ENCODE measurements around the gene ASF1B.

ASF1B gene

GRCh38 chr19:14168259-14168972 is 32.0 kb upstream of the ASF1B start:
- no peak overlapping the region for H3K9ac ChIP-seq (ENCODE audit: low read length)
- H3K27me3 ChIP-seq (ENCODE audit: control insufficient read depth, insufficient read depth, low read length): no peaks in the 10 kb centered on the region
- H3K9me3 ChIP-seq (ENCODE audit: control insufficient read depth, insufficient read depth, low read depth, low read length): no peaks in the 10 kb centered on the region
- no peak overlapping the region for H3K4me3 ChIP-seq (ENCODE audit: low read depth, low read length)
- no peak overlapping the region for H3K27ac ChIP-seq (ENCODE audit: low read depth, low read length)
- H3K36me3 ChIP-seq (ENCODE audit: control insufficient read depth, insufficient read depth, low read length): peaks cover 70% of the 10 kb centered on the region
- H3K4me1 ChIP-seq (ENCODE audit: control insufficient read depth, insufficient read depth, low read length): no peaks in the 10 kb centered on the region

- H3K27ac ChIP-seq (ENCODE audit: low read depth, low read length): no peak overlapping the region
These were observed 31.3 kb upstream of the ASF1B start for GRCh38 chr19:14167576-14168138.

DNA sequence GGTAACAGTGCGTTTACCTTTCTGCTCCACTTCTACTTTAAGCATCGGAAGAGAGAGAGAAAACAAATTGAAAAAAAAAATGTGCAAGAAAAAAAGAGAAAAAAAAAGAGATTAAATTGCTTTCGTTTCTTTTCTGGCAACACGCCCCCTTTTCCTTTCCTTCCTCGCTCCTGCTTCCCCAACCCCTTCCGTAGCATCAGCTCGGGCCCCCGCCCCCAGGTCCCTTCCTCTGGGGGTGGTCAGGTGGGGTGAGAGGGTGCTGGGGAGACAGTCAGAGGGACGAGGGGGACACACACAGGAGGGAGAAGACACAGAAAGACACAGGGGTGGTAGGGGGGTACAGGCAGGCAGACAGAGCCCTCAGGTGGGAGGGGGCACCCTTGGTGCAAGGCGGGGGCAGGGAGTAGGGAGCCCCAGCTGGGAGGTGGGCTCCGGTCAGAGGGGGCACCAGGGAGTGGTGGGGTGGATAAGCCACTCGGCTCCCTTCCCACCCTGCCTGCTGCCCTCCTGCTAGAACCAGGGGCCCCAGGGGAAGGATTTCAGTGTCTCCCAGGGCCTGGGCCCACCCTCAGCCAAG is 30.7 kb upstream of the ASF1B start:
- no peaks in the 10 kb centered on the region for H3K9me3 ChIP-seq (ENCODE audit: control insufficient read depth, insufficient read depth, low read depth, low read length)
- H3K4me3 ChIP-seq (ENCODE audit: low read depth, low read length): no peak overlapping the region
- no peaks in the 10 kb centered on the region for H3K4me1 ChIP-seq (ENCODE audit: control insufficient read depth, insufficient read depth, low read length)
- no peak overlapping the region for H3K27ac ChIP-seq (ENCODE audit: low read depth, low read length)
- H3K9ac ChIP-seq (ENCODE audit: low read length): no peak overlapping the region
- peaks cover 70% of the 10 kb centered on the region for H3K36me3 ChIP-seq (ENCODE audit: control insufficient read depth, insufficient read depth, low read length)
- H3K27me3 ChIP-seq (ENCODE audit: control insufficient read depth, insufficient read depth, low read length): no peaks in the 10 kb centered on the region

More at GRCh38 chr19:14167576-14168138, 31.3 kb upstream of the ASF1B start:
- Histone ChIP-seq H3K9me3 (ENCODE audit: control insufficient read depth, insufficient read depth, low read depth, low read length) (no peaks in the 10 kb centered on the region), H3K4me3 (ENCODE audit: low read depth, low read length) (no peak overlapping the region), H3K36me3 (ENCODE audit: control insufficient read depth, insufficient read depth, low read length) (peaks cover 70% of the 10 kb centered on the region), H3K27me3 (ENCODE audit: control insufficient read depth, insufficient read depth, low read length) (no peaks in the 10 kb centered on the region), H3K4me1 (ENCODE audit: control insufficient read depth, insufficient read depth, low read length) (no peaks in the 10 kb centered on the region), H3K9ac (ENCODE audit: low read length) (no peak overlapping the region)

GRCh38 chr19:14165990-14166830 is 29.8 kb upstream of the ASF1B start:
- Histone ChIP-seq H3K4me3 (ENCODE audit: low read depth, low read length) (no peak overlapping the region), H3K27me3 (ENCODE audit: control insufficient read depth, insufficient read depth, low read length) (no peaks in the 10 kb centered on the region), H3K36me3 (ENCODE audit: control insufficient read depth, insufficient read depth, low read length) (peaks cover 70% of the 10 kb centered on the region), H3K27ac (ENCODE audit: low read depth, low read length) (no peak overlapping the region), H3K9ac (ENCODE audit: low read length) (no peak overlapping the region), H3K9me3 (ENCODE audit: control insufficient read depth, insufficient read depth, low read depth, low read length) (no peaks in the 10 kb centered on the region), H3K4me1 (ENCODE audit: control insufficient read depth, insufficient read depth, low read length) (no peaks in the 10 kb centered on the region)

DNA sequence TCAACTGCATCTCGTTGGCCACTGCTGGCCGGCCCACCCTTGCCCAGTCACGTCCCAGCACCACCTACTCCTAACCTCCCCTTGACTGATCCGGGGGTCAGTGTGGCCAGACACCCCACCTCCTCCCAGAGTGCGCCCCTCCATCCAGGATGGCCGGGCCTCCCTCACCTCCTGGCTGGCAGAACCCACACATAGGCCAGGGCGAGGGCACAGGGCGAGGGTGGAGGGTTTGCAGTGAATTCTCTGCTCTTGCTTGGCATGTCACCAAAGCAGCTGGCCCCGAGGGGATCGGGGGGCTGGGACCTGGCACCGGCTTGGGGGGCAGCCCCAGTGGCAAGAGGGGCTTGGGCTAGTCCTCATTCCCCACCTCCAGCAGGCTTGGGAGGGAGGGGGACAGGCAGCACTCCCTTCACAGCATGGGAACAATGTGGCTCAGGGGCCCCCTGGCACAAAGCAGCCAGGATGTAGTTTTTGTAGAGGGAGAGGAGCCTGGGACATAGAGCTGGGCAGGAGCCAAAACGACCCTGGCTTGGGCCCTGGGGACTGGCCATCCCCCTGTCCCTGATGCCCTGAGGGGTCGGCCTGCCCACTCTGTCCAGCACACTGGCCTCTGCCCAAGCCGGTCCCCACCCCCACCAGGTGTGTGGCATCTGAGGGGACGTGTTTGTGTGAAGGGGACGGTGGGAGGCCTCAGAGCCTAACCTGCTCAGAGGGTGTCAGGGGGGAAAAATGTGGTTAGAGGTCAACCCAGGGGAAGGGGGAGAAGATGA is 28.5 kb upstream of the ASF1B start:
- no peaks in the 10 kb centered on the region for H3K9me3 ChIP-seq (ENCODE audit: control insufficient read depth, insufficient read depth, low read depth, low read length)
- no peak overlapping the region for H3K27ac ChIP-seq (ENCODE audit: low read depth, low read length)
- peaks cover 68% of the 10 kb centered on the region for H3K36me3 ChIP-seq (ENCODE audit: control insufficient read depth, insufficient read depth, low read length)
- H3K27me3 ChIP-seq (ENCODE audit: control insufficient read depth, insufficient read depth, low read length): no peaks in the 10 kb centered on the region
- H3K9ac ChIP-seq (ENCODE audit: low read length): no peak overlapping the region
- H3K4me1 ChIP-seq (ENCODE audit: control insufficient read depth, insufficient read depth, low read length): no peaks in the 10 kb centered on the region
- no peak overlapping the region for H3K4me3 ChIP-seq (ENCODE audit: low read depth, low read length)

- Histone ChIP-seq H3K36me3 (ENCODE audit: control insufficient read depth, insufficient read depth, low read length) (peaks cover 68% of the 10 kb centered on the region), H3K9ac (ENCODE audit: low read length) (no peak overlapping the region), H3K9me3 (ENCODE audit: control insufficient read depth, insufficient read depth, low read depth, low read length) (no peaks in the 10 kb centered on the region), H3K27ac (ENCODE audit: low read depth, low read length) (no peak overlapping the region), H3K4me3 (ENCODE audit: low read depth, low read length) (no peak overlapping the region), H3K4me1 (ENCODE audit: control insufficient read depth, insufficient read depth, low read length) (no peaks in the 10 kb centered on the region), H3K27me3 (ENCODE audit: control insufficient read depth, insufficient read depth, low read length) (no peaks in the 10 kb centered on the region)
These were observed 27.7 kb upstream of the ASF1B start for GRCh38 chr19:14164082-14164481.

- Histone ChIP-seq H3K36me3 (ENCODE audit: control insufficient read depth, insufficient read depth, low read length) (peaks cover 69% of the 10 kb centered on the region), H3K27me3 (ENCODE audit: control insufficient read depth, insufficient read depth, low read length) (no peaks in the 10 kb centered on the region), H3K9ac (ENCODE audit: low read length) (no peak overlapping the region), H3K4me3 (ENCODE audit: low read depth, low read length) (no peak overlapping the region), H3K9me3 (ENCODE audit: control insufficient read depth, insufficient read depth, low read depth, low read length) (no peaks in the 10 kb centered on the region), H3K27ac (ENCODE audit: low read depth, low read length) (no peak overlapping the region), H3K4me1 (ENCODE audit: control insufficient read depth, insufficient read depth, low read length) (no peaks in the 10 kb centered on the region)
These were observed 26.5 kb upstream of the ASF1B start for GRCh38 chr19:14162871-14163297.

GRCh38 chr19:14161305-14161704 is 24.9 kb upstream of the ASF1B start:
- Histone ChIP-seq H3K27ac (ENCODE audit: low read depth, low read length) (no peak overlapping the region), H3K4me1 (ENCODE audit: control insufficient read depth, insufficient read depth, low read length) (no peaks in the 10 kb centered on the region), H3K27me3 (ENCODE audit: control insufficient read depth, insufficient read depth, low read length) (no peaks in the 10 kb centered on the region), H3K4me3 (ENCODE audit: low read depth, low read length) (no peak overlapping the region), H3K36me3 (ENCODE audit: control insufficient read depth, insufficient read depth, low read length) (peaks cover 82% of the 10 kb centered on the region), H3K9me3 (ENCODE audit: control insufficient read depth, insufficient read depth, low read depth, low read length) (no peaks in the 10 kb centered on the region), H3K9ac (ENCODE audit: low read length) (no peak overlapping the region)

DNA sequence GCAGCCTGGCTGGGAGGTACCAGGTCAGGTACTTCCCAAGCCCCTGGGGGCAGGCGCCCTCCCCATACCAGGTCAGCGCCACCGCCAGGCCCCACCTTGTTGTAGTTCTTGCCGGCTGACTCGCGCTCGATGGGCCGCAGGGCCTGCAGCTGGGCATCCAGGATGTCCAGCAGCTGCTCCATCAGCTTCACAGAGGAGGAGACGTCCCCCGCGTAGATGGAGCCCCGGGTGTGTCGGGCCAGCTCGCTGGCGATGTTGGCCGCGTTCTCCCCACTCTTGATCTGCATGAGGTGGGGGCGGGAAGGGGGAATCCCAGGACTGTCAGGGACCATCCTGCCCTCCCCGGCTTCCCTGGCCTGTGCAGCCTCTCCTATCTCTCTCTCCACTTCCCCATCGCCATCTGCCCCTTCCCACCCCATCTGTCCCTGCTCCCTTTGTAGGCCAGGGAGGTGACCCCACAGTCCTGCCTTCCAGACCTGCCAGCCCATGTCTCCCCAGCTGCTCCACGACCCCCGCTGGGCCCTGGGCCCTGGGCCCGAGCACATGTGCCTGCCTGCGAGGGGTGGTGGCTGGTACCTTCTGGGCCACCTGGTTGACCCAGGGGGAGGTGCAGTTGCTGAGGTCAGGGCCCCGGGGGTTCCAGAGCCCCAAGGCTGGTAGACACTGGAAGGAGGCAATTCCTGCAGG is 23.8 kb upstream of the ASF1B start:
- H3K4me3 ChIP-seq (ENCODE audit: low read depth, low read length): no peak overlapping the region
- H3K9ac ChIP-seq (ENCODE audit: low read length): no peak overlapping the region
- no peaks in the 10 kb centered on the region for H3K9me3 ChIP-seq (ENCODE audit: control insufficient read depth, insufficient read depth, low read depth, low read length)
- peaks cover 89% of the 10 kb centered on the region for H3K36me3 ChIP-seq (ENCODE audit: control insufficient read depth, insufficient read depth, low read length)
- no peak overlapping the region for H3K27ac ChIP-seq (ENCODE audit: low read depth, low read length)
- no peaks in the 10 kb centered on the region for H3K4me1 ChIP-seq (ENCODE audit: control insufficient read depth, insufficient read depth, low read length)
- no peaks in the 10 kb centered on the region for H3K27me3 ChIP-seq (ENCODE audit: control insufficient read depth, insufficient read depth, low read length)

GRCh38 chr19:14159059-14159458 is 22.7 kb upstream of the ASF1B start:
- H3K36me3 ChIP-seq (ENCODE audit: control insufficient read depth, insufficient read depth, low read length): peaks cover 96% of the 10 kb centered on the region
- no peaks in the 10 kb centered on the region for H3K27me3 ChIP-seq (ENCODE audit: control insufficient read depth, insufficient read depth, low read length)
- H3K4me1 ChIP-seq (ENCODE audit: control insufficient read depth, insufficient read depth, low read length): no peaks in the 10 kb centered on the region
- no peak overlapping the region for H3K27ac ChIP-seq (ENCODE audit: low read depth, low read length)
- no peaks in the 10 kb centered on the region for H3K9me3 ChIP-seq (ENCODE audit: control insufficient read depth, insufficient read depth, low read depth, low read length)
- H3K4me3 ChIP-seq (ENCODE audit: low read depth, low read length): no peak overlapping the region
- H3K9ac ChIP-seq (ENCODE audit: low read length): no peak overlapping the region
